GM23338 (cell line): ENCODE measurements around the gene UST. TPM values are rescaled to one million over a fixed set of nuclear protein-coding genes. Genes with fewer than 3 reads are reported as not detected.

Experiments
- ATAC-seq: fragments of 200-7000 bp; cut with Tn5 transposase; 3 replicates; pipeline ENCODE4 v1.9.1; 2020
- DNase-seq: peaks from one replicate; pipeline ENCODE4 v3.0.0-alpha.2; 2015; ENCODE audit warnings: low spot score
- H2AFZ ChIP-seq: fragments of 200-600 bp; sonication (generic); 2 replicates; pipeline ENCODE4 v1.8.0; 2016; ENCODE audit warnings: antibody characterized with exemption, mild to moderate bottlenecking, moderate library complexity
- H3F3A ChIP-seq: fragments of 200-600 bp; sonication (generic); replicated peaks from 2 replicates; pipeline ENCODE4 v1.8.0; 2017; ENCODE audit warnings: antibody characterized with exemption, mixed run types, low read depth
- H3K27ac ChIP-seq: fragments of 200-600 bp; sonication (generic); 2 replicates; pipeline ENCODE4 v1.6.1; 2016; ENCODE audit warnings: low read depth
- H3K27me3 ChIP-seq: fragments of 200-600 bp; sonication (generic); 2 replicates; pipeline ENCODE4 v1.8.0; 2016; ENCODE audit warnings: mild to moderate bottlenecking, mixed run types, moderate library complexity; ENCODE audit not compliant: insufficient read depth
- H3K36me3 ChIP-seq: fragments of 200-600 bp; sonication (generic); 2 replicates; pipeline ENCODE4 v1.8.0; 2016; ENCODE audit warnings: mild to moderate bottlenecking; ENCODE audit not compliant: insufficient read depth
- H3K4me1 ChIP-seq: fragments of 200-600 bp; sonication (generic); 2 replicates; pipeline ENCODE4 v1.8.0; 2016; ENCODE audit warnings: mild to moderate bottlenecking, moderate library complexity; ENCODE audit not compliant: insufficient read depth
- H3K4me2 ChIP-seq: fragments of 200-600 bp; sonication (generic); 2 replicates; pipeline ENCODE4 v1.7.1; 2017; ENCODE audit warnings: mixed run types
- H3K4me3 ChIP-seq: fragments of 200-600 bp; sonication (generic); 2 replicates; pipeline ENCODE4 v1.6.1; 2016; ENCODE audit warnings: mixed run types
- H3K79me2 ChIP-seq: fragments of 200-600 bp; sonication (generic); replicated peaks from 2 replicates; pipeline ENCODE4 v1.8.0; 2017; ENCODE audit warnings: mild to moderate bottlenecking; ENCODE audit not compliant: insufficient read depth
- H3K9me2 ChIP-seq: fragments of 200-600 bp; sonication (generic); 2 replicates; pipeline ENCODE4 v1.8.0; 2017; ENCODE audit not compliant: insufficient read depth
- H4K20me1 ChIP-seq: fragments of 200-600 bp; sonication (generic); replicated peaks from 2 replicates; pipeline ENCODE4 v1.8.0; 2017; ENCODE audit warnings: mild to moderate bottlenecking; ENCODE audit not compliant: insufficient read depth
- H3K27ac Mint-ChIP-seq: 2 replicates; pipeline ENCODE4 v1.8.0; 2020; ENCODE audit warnings: inconsistent platforms, mild to moderate bottlenecking, moderate library complexity, mixed read lengths
- H3K27me3 Mint-ChIP-seq: 3 replicates; pipeline ENCODE4 v1.8.0; 2022; ENCODE audit warnings: low read depth, mild to moderate bottlenecking, moderate library complexity, mixed read lengths, inconsistent platforms; ENCODE audit not compliant: insufficient read depth, poor library complexity
- H3K36me3 Mint-ChIP-seq: 3 replicates; pipeline ENCODE4 v1.8.0; 2021; ENCODE audit warnings: low read depth, mild to moderate bottlenecking, inconsistent platforms, moderate library complexity, mixed read lengths
- H3K4me1 Mint-ChIP-seq: 3 replicates; pipeline ENCODE4 v1.8.0; 2020; ENCODE audit warnings: mild to moderate bottlenecking, inconsistent platforms, mixed read lengths
- H3K4me3 Mint-ChIP-seq: 3 replicates; pipeline ENCODE4 v1.8.0; 2021; ENCODE audit warnings: moderate library complexity, mild to moderate bottlenecking, inconsistent platforms, mixed read lengths
- H3K9me3 Mint-ChIP-seq: 3 replicates; pipeline ENCODE4 v1.8.0; 2020; ENCODE audit warnings: moderate library complexity, mild to moderate bottlenecking, inconsistent platforms, mixed read lengths
- EZH2 ChIP-seq: fragments of 200-600 bp; sonication (generic); IDR thresholded peaks from one replicate; pipeline ENCODE4 v1.8.0; 2017; ENCODE audit warnings: antibody characterized with exemption, mild to moderate bottlenecking, low read depth; ENCODE audit not compliant: unreplicated experiment
- EZH2phosphoT487 ChIP-seq: fragments of 200-600 bp; sonication (generic); IDR thresholded peaks from one replicate; pipeline ENCODE4 v1.8.1; 2018; ENCODE audit warnings: antibody characterized with exemption; ENCODE audit not compliant: unreplicated experiment
- NANOG ChIP-seq: IDR thresholded peaks from 2 replicates; pipeline ENCODE4 v1.6.1; 2016; ENCODE audit warnings: antibody characterized with exemption, borderline replicate concordance
- POLR2AphosphoS5 ChIP-seq: IDR thresholded peaks from 2 replicates; pipeline ENCODE4 v1.6.1; 2016; ENCODE audit warnings: antibody characterized with exemption, low read depth
- REST ChIP-seq: IDR thresholded peaks from one replicate; pipeline ENCODE4 v1.6.1; 2018; ENCODE audit warnings: antibody characterized with exemption; ENCODE audit not compliant: unreplicated experiment
- STAT1 ChIP-seq: IDR thresholded peaks from one replicate; pipeline ENCODE4 v1.6.1; 2016; ENCODE audit warnings: antibody characterized with exemption; ENCODE audit not compliant: unreplicated experiment
- ZNF331 ChIP-seq: fragments of 250-450 bp; sonication (Bioruptor Pico); IDR thresholded peaks from 2 replicates; pipeline ENCODE4 v1.5.0; 2020; ENCODE audit warnings: low read depth, mild to moderate bottlenecking, moderate library complexity
- polyA plus RNA-seq: library from polyadenylated mRNA; unstranded; fragments of >200 nt; fragmentation: Nextera tagmentation; extraction: Ambion mirVana; gene quantifications from 2 replicates; pipeline ENCODE4 v1.2.1, GENCODE V29; 2016
- total RNA-seq: library from RNA; depleted of rRNA; stranded (reverse); fragments of >200 nt; shearing (Covaris generic); gene quantifications from 2 replicates; pipeline ENCODE4 v1.2.3, GENCODE V29; 2014
- TF ChIP-seq, protein P1 (sequence below): IDR thresholded peaks from 2 replicates; pipeline ENCODE4 v1.6.1; 2016; ENCODE audit warnings: antibody characterized with exemption
- TF ChIP-seq, protein P2 (sequence below), 2 experiments: fragments of 200-600 bp in 1 of 2; sonication (generic) in 1 of 2; conservative IDR thresholded peaks; 2 replicates each; pipeline versions ENCODE4 v1.5.1 to v1.6.1; 2016 to 2017; ENCODE audit warnings: antibody characterized with exemption in 2 of 2, low read depth in 2 of 2, mild to moderate bottlenecking in 2 of 2, moderate library complexity in 1 of 2

Gene UST
- total and polyA plus RNA-seq, 2 experiments from 2014 or later = 12.6 to 33.0 TPM

- no peak overlapping the region for H3K4me3 ChIP-seq
- no peaks in the 10 kb centered on the region for H3F3A ChIP-seq
- no peaks in the 10 kb centered on the region for H3K36me3 ChIP-seq
- Mint-ChIP-seq H3K4me3 (no peak overlapping the region), H3K4me1 (no peaks in the 10 kb centered on the region), H3K27ac (no peak overlapping the region), H3K36me3 (no peaks in the 10 kb centered on the region), H3K9me3 (no peaks in the 10 kb centered on the region; the same call in 1 of the 3 replicates), H3K27me3 (peaks cover 3% of the 10 kb centered on the region)
- H4K20me1 ChIP-seq = no peaks in the 10 kb centered on the region
- ATAC-seq = no peak
- no peaks in the 10 kb centered on the region for H3K4me1 ChIP-seq
- no peaks in the 10 kb centered on the region for H3K79me2 ChIP-seq
- no peak overlapping the region for H2AFZ ChIP-seq
- H3K9me2 ChIP-seq = peaks cover 8% of the 10 kb centered on the region; the same call in 1 of the 2 replicates
- TF ChIP-seq REST (no peak), STAT1 (no peak), EZH2 (no peak), EZH2phosphoT487 (no peak), ZNF331 (no peak), POLR2AphosphoS5 (no peak), NANOG (no peak)
- TF ChIP-seq, protein P1, sequence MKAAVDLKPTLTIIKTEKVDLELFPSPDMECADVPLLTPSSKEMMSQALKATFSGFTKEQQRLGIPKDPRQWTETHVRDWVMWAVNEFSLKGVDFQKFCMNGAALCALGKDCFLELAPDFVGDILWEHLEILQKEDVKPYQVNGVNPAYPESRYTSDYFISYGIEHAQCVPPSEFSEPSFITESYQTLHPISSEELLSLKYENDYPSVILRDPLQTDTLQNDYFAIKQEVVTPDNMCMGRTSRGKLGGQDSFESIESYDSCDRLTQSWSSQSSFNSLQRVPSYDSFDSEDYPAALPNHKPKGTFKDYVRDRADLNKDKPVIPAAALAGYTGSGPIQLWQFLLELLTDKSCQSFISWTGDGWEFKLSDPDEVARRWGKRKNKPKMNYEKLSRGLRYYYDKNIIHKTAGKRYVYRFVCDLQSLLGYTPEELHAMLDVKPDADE = no peak
- TF ChIP-seq, protein P2, sequence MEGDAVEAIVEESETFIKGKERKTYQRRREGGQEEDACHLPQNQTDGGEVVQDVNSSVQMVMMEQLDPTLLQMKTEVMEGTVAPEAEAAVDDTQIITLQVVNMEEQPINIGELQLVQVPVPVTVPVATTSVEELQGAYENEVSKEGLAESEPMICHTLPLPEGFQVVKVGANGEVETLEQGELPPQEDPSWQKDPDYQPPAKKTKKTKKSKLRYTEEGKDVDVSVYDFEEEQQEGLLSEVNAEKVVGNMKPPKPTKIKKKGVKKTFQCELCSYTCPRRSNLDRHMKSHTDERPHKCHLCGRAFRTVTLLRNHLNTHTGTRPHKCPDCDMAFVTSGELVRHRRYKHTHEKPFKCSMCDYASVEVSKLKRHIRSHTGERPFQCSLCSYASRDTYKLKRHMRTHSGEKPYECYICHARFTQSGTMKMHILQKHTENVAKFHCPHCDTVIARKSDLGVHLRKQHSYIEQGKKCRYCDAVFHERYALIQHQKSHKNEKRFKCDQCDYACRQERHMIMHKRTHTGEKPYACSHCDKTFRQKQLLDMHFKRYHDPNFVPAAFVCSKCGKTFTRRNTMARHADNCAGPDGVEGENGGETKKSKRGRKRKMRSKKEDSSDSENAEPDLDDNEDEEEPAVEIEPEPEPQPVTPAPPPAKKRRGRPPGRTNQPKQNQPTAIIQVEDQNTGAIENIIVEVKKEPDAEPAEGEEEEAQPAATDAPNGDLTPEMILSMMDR (conservative IDR thresholded peaks at IDR 0.05; ENCODE audit: low read depth in 2 of 2) = no peak
- DNase-seq = no peak
- no peak overlapping the region for H3K27ac ChIP-seq
- H3K4me2 ChIP-seq = no peak overlapping the region
- no peaks in the 10 kb centered on the region for H3K27me3 ChIP-seq
Measured at GRCh38 chr6:149118737-149119653, 372.2 kb downstream of the UST start.
